Measurements from ENCODE around the gene DMBT1. TPM values are rescaled to one million over a fixed set of nuclear protein-coding genes. Genes with fewer than 3 reads are reported as not detected.

Gene DMBT1
- total RNA-seq (2014; rRNA removed; shearing (Covaris generic)): 1.1 and 2.2 TPM in 2 replicates
- 1.00 and 1.6 TPM in 2 replicates for polyA plus RNA-seq (2015; cell fraction: cytosol; rRNA removed)
- 6.3 and 6.5 TPM in 2 replicates for polyA plus RNA-seq (2015; cell fraction: nucleus; rRNA removed)

DNA sequence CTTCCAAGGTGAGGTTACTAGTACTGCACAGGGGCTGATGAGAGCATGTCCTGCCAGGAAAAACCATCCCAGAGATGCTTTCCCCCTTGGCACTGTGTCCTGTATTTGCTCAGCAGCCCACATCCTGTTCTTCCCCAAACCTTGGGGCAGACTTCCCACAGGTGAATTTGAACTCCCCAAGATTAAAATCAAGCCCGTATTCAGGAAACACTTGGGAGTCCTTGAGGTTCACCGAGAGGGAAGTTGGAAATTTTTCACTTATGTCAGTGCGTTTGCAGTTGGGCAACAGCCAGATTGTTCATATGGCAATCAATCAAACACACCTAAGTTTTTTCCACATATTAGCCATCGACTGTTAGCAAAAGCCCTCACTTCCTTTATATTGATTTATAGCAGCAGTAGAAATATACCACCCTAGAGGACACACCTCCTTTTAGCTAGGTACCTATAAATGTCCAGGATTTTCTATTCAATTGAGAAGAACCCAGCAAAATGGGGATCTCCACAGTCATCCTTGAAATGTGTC is at the start of gene DMBT1:
Gene DMBT1, plus strand, starts transcription at position 476 of the 526 bp plus-strand sequence. Its CDS starts 17 bp downstream, at position 493.
- peak; percentile 29 for DNase-seq (ENCODE audit: low read depth)

DNA sequence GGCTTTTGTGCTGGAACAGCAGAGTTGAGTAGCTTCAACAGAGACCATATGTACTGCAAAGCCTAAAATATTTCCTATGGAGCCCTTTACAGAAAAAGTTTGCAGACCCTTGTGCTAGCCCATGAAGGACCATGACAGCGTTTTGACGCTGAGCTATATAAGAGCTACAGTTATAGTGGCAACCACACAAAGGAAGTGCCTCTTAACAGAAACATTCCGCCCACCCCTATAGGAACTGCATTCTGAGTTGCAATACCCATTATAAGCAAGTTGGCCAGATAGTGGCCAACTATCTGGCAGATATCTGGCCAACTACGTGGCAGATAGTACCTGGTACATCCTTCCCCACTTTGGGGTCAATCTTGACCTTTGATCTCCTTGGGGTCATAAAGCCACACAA is 47.5 kb upstream of the DMBT1 start:
- no peak for DNase-seq (ENCODE audit: low read depth)

DNA sequence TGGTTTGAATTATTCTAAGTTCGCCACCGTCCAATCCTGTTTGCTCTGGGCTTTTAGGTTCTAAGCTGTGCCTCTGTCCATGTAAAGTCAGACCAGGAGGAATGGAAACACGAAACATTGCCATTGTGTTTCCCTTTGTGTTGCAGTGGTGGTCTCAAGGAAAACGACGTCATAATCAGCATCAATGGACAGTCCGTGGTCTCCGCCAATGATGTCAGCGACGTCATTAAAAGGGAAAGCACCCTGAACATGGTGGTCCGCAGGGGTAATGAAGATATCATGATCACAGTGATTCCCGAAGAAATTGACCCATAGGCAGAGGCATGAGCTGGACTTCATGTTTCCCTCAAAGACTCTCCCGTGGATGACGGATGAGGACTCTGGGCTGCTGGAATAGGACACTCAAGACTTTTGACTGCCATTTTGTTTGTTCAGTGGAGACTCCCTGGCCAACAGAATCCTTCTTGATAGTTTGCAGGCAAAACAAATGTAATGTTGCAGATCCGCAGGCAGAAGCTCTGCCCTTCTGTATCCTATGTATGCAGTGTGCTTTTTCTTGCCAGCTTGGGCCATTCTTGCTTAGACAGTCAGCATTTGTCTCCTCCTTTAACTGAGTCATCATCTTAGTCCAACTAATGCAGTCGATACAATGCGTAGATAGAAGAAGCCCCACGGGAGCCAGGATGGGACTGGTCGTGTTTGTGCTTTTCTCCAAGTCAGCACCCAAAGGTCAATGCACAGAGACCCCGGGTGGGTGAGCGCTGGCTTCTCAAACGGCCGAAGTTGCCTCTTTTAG is 46.3 kb upstream of the DMBT1 start:
- no peak for DNase-seq (ENCODE audit: low read depth)

DNA sequence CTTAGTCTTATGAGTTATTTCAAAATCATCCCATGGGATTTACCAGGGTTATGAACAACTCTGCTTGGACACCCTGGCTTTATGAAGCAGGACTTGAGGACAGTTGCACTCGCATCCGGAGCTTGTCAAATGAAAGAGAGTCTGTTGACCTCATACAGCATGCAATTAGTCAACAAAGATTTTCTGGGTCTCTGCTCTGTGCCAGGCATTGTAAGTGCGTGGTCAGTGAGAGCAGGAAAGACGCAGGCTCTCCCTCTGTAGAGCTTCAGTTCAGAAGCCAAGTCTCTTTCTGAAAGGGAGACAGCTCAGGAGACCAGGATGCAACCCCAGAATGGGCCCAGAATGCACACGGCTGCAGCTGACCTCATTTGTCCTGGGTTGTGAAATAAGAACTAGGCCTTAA is 45.5 kb upstream of the DMBT1 start:
- no peak for DNase-seq (ENCODE audit: low read depth)

DNA sequence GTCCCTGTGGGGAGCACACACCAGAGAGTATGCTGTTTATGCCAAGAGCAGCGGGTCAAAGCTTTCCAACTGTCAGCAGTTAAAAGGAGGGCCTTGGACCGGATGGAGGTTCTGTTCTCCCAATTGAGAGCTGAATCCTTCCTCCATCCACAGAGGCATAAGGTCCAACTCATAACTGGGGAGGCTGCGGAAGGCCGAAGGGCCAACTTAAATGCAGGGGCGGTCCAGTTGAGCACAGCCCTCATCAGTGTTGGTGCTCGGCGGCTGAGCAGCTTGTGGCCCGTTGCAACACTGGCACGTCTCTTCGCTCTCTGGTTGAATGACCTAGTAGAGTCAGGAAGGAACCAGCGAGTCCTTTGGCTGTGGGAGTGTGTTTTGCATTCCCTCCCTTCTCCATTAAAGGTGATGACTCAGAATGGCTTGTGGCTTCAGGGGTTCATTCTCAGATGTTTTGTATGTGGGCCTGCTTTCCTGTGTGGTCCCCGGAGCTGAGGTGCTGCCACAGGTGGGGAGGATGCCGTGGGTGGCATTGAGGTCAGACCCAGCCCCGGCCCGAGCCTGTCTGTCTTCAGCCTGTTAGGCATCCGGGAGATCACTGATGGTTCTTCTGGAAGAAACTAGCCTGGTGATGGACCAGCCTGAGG is 44.8 kb upstream of the DMBT1 start:
- peak; percentile 87 for DNase-seq (ENCODE audit: low read depth)

DNA sequence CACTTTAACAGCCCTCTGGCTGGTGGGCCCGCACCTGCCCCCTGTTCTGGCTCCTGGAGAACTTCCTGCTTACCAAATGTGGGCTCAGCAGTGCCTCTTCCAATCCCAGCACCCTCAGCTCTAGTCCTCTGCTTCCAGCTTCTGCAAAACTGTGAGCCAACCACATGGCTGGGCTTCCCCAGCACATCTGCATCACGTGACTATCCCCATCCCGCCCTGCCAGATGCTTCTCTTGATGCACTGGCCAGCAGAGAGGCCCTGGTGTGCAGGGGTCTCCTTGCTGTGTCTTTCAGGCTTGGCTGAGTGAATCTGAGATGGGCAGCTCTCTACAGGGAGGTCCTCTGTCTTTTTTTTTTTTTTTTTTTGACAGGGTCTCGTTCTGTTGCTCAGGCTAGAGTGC is 43.8 kb upstream of the DMBT1 start:
- no peak for DNase-seq (ENCODE audit: low read depth)

DNA sequence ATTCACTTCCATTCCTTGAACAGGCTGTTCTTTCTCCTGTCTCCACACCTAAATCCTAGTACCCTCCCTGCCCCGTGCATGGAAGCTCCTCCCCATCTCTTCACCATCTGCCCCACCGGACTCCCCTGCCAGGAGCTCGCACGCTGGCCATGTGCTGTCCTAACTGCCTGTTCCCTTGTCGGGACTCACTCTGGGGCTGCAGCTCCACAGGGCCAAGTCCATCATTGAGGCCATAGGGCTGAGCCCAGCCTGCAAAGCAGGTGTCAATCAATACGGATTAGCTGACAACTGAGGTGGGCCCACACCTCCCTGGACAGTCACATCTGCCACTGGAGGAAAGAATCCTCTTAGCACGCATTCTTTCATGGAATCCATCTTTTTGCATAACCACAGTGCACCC is 41.4 kb upstream of the DMBT1 start:
- no peak for DNase-seq (ENCODE audit: low read depth)

DNA sequence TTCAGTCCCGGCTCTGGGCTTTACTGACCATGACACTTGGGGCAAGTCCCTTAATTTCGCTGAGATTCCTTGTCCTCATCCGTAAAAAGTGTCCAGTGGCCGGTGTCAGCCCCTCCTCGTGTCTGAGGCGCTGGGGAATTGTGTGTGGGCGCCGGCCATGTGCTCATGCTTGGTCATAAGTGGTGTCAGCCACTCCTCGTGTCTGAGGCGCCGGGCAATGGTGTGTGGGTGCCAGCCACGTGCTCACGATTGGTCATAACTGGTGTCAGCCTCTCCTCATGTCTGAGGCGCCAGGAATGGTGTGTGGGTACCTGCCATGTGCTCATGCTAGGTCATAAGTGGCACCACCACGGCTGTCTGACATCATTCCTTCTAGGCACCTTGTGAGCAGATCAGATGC is 40.7 kb upstream of the DMBT1 start:
- no peak for DNase-seq (ENCODE audit: low read depth)

DNA sequence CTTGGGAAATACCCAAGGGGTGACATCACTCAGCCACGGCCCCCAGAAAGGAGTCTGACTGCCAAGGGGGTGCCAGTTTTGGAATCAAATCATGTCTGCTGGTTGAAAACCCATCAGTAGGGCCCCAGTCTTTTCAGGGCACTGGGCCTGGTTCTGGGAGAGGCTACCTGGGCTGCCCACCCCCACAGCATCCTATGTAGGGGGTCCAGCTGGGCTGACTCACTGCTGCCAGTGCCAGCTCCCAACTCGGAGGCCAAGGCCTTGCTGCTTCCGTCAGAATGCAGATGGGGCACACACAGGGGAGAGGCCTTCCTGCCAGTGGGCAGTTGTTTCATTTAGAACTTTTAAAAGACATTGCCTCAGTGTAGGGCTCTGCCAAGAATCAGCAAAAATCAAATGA is 39.5 kb upstream of the DMBT1 start:
- DNase-seq (ENCODE audit: low read depth): peak; percentile 61

DNA sequence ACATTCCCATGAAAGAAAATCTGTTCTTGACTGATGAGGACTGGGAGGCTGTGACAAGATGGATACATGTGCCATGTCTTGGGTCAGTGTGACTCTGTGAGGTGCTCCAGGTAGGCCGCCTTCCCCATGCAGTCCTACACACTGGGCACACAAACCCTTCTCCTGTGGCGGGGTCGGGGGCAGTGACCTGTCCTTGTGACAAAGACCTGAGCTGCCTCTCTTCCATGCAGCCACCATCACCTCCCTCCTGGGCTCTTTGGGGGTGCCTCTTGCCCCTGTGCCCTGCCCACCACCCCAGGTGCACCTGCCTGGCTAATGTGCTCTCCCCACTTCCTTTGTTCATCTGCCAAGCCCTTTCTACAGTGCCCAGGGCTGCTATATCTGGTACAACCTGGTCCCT is 35.7 kb upstream of the DMBT1 start:
- DNase-seq (ENCODE audit: low read depth): no peak

DNA sequence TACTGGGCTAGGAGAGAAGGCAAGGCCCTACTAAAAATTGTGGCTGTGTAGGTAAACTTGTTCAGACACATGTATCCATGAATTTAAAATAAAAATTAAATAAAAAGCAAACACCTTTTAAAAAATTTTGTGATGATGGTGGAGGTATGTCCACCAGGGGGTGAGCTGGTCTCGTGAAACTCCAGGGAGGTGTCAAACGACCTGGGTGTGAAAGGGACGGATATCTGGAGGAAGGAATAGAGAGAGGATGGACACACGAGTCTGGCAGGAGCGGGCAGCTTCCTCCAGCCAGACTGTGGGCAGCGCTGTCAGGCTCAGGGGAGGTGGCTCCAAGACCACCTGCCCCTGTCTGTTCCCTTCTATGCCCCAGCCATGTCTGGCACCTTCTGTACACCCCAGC is 34.8 kb upstream of the DMBT1 start:
- DNase-seq (ENCODE audit: low read depth): peak; percentile 38

DNA sequence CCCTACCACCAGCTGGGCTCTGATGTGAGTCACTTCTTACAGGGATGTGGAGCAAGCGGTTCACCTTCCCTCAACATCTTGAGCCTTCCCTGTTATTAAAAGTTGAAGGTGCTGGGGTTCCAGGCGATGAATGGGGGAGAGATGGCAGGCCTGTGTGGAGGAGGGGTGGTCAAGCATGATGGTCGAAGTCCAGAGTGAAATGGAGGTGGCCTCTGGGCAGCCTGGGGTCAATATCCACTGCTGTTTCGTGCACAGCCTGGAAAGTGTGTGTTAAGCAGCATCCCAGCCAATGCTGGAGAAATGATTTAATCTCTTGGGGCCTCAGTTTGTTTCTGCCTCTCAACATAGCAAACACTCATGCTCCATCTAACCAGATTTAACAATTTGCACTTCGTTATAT is 33.7 kb upstream of the DMBT1 start:
- DNase-seq (ENCODE audit: low read depth): no peak

DNA sequence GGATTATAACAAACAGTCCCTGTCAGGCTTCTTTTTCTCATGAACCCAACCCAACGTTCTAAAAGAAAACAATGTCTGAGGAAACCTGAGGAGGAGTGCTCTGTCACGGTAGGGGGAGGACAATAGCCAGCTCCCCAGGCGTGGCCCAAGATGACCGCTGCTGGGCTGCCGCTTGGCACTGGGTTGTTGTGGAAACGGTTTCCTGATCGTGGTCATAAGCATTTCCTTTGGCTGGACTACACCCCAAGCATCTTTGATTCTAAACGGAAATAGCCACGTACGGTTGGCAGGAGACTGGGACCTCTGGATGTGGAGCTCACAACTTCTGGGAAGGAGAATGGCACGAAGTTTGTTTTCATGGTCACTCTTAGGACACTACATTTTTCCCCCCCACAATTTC is 30.4 kb upstream of the DMBT1 start:
- peak; percentile 82 for DNase-seq (ENCODE audit: low read depth)

DNA sequence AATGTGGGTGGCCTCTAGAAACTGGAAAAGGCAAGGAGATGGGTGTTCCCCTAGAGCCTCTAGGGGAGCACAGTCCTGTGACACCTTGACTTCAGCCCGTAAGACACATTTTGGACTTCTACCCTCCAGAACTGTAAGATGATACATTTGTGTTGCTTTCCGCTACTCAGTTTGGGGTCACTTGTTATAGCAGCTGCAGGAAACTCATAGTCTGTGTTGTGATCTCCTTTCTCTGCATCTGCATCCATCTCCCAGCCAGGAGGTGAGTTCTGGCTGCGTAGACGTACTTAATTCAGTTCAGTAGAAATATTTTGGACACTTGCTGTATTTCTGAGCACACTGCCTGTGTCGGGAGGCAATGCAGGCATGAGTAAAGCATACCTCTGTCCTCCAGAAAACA is 29.3 kb upstream of the DMBT1 start:
- DNase-seq (ENCODE audit: low read depth): no peak

DNA sequence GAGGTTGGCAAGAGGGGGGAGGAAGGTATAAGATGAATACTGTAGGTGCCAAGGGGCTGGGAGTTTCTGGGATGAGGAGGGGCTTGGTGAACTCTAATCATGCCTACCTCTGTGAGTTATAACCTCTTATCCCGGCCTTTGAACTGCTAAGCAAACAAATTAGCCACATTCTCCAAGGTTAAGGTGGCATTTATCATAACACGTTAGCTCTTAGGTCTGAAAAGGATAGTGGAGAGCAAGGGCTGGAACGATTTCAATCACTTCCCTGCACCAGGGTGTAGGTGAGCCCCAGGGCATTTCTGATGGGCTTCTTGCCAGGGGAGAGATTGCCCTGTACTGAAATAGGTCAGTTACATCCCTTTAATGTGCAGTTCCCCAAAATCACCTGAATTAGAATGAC is 28.6 kb upstream of the DMBT1 start:
- DNase-seq (ENCODE audit: low read depth): no peak

DNA sequence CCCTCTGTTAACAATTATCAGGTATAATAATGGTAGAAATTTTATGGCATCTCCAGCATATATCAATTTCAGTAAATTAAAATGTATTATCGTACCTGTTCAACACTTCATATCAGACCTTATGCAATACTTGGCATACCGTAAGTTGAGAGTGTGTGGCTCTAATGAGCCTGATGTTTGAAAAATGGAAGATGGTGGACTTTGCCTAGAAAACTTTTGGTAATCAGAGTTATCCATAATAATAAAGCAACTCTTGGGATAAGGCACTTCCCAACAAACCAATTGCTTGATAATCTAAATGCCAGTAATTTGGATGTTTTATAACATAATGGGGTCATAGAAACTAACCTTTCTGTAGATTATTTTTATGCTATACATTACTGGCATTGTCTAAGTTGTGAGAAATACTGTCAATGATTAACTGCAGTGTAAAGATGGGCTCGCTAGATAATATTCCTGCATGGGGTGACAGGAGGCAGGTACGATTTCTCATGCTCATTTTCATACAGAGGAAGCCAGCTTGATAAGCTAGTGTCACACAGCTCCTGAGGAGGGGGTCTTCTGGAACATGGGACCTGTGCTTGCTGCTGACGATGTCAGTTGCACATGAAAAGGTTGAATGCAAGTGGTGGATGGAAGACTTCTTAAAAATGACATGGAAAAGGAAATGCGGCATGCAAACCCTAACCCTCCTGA is 27.8 kb upstream of the DMBT1 start:
- DNase-seq (ENCODE audit: low read depth): no peak

DNA sequence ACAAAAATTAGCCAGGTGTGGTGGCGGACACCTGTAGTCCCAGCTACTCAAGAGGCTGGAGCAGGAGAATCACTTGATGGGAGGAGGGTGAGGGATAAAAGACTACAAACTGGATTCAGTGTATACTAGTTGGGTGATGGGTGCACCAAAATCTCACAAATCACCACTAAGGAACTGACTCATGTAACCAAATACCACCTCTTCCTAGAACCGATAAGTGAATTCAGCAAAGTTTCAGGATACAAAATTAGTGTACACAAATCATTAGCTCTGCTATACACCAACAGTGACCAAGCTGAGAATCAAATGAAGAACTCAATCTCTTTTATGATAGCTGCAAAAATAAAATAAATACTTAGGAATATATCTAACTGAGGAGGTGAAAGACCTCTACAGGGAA is 23.0 kb upstream of the DMBT1 start:
- DNase-seq (ENCODE audit: low read depth): no peak

DNA sequence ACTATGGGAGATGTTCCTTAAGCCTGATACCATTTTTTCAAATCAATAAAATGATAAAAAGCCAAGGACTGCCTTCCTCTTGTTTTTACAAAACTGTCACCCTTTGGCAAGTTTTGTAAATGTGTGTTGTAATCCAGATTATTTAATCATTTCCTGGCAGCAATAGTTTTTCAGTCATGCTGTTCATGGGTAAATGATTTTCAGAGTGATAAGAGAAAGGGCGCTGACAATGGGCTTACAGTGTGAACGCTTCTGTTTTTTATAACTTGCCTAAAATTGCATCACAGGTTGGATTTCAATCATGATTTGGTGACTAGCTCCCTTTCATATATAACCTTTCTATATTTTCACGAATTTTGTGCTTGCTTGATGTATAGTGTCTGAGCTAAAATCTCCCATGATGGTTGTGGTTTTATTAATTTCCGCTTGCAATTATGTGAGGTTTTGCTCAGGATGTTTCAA is 19.0 kb upstream of the DMBT1 start:
- peak; percentile 42 for DNase-seq (ENCODE audit: low read depth)

DNA sequence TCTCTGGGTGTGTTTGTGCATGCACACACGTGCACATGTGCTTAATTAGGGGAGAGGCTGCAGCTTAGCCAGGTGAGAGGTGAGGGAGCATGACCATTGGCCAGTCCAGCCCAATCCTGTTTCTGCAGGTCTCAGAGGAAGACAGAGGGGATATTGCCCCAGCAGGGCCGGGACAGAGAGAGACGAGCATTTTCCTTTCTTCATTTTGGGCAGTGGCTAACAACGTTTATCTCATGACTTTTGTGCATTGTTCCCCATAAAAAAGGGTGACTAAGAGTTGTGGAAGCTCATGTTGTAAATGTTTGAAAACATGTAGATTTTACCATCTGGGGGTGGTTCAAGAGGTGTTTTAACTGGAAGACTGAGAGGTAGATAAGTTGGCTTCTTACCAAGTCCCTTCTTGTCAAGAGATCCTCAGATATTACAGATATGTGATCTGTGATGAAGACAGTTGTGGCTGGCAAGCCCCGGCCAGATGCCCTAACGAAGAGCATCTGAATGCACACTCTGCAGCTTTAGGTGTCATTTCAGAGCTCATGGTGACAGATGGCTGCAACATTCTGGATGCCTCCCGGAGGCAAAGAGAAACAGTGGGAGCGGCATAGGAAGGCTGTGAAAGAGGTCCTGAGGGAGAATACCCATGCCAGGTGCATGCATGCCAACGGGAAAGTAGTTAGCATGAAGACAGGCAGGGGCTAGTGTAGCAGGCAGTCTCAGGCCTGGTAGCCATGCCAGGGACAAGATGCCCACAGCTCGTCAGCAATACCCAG is 16.7 kb upstream of the DMBT1 start:
- no peak for DNase-seq (ENCODE audit: low read depth)

DNA sequence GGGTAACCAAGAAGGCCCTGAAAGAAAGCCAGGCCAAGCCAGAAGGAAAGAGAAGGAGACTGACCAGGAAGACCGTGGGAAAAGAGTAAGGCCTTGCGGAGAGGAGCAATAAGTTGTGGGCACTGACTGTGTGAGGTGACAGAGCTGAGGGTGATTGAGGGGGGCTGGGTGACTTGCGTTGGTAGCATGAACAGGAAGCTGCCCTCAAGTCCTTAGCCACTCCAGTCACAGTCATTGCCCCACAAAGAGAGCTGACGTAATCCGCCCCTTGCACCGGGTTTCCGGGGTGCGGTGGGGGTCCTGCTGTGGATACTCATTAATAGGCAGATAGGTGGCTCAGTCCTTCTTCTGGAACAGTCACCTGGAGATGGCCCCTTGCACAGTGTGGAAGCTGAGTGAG is 16.1 kb upstream of the DMBT1 start:
- DNase-seq (ENCODE audit: low read depth): no peak

DNA sequence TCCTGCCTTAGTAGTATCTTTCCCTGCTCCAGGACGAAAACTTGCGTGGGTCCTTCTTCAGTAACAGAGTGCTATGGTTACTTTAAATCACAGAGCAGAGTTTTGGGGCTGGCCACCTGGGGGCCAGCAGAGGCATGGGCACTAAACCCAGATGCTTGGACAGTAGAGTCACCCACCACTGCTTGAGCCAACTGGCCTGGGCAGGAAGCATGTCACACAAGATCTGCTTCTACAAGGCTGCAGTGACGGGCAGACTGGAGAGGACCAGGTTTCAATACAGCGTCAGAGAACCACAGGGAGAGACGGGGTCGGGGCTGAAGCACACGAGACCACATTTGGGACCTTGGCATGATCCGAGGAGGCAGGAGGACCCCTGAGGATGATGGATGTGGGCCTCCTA is 14.3 kb upstream of the DMBT1 start:
- no peak for DNase-seq (ENCODE audit: low read depth)
